ENCODE data around the gene CORO2A. TPM values are rescaled to one million over a fixed set of nuclear protein-coding genes. Genes with fewer than 3 reads are reported as not detected.
A peak's percentile ranks its signal among the peaks of the same experiment; 100 is the strongest.

CORO2A gene
- total and polyA plus RNA-seq, 2 of the 13 experiments (the other 11 are each of a cell fraction or from before 2014, with no cell fraction given), result 14.4 to 15.3 TPM

DNA sequence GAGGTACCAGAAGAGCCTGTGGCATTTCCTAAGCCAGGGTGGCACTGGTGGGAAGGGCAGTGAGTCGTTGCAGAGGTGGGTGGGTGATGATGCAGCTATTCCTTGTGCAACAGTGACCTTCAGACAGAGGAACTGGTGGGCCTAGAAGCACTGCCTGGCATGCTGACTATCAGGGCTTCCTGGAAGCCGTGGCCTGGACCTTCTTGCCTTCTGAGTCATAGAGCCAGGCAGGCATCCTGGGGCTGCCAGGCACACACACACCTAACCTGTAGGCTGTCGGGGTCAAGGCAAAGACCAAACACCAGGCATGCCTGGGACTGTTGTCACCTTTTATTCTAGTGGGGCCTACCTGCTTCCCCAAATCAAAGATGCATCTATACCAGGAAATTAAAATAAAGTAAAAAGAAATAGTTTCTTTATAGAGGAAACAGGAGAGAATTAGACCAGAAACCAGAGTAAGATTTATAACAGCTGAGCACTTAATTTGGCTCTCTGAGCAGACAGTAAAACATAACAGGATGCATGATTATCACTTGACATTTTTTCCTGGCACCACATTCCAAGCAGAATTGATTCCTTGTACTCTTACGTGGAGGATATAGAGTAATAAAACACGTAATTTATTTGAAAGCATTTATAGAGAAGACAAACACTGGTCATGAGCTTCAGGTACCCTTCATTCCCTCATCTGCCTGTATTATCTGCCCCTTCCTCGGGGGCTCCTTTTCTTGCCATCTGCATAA, 110.8 kb downstream of the CORO2A start (continued):
- TF ChIP-seq HNF1B (CRISPR knock-in tag; IDR thresholded peaks at IDR 0.05) (no peak), ZNF7 (CRISPR knock-in tag; IDR thresholded peaks at IDR 0.05) (peak; percentile 92)
- TF ChIP-seq, protein P1, sequence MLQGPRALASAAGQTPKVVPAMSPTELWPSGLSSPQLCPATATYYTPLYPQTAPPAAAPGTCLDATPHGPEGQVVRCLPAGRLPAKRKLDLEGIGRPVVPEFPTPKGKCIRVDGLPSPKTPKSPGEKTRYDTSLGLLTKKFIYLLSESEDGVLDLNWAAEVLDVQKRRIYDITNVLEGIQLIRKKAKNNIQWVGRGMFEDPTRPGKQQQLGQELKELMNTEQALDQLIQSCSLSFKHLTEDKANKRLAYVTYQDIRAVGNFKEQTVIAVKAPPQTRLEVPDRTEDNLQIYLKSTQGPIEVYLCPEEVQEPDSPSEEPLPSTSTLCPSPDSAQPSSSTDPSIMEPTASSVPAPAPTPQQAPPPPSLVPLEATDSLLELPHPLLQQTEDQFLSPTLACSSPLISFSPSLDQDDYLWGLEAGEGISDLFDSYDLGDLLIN (CRISPR knock-in tag; IDR thresholded peaks at IDR 0.05; ENCODE audit: borderline replicate concordance), result no peak

DNA sequence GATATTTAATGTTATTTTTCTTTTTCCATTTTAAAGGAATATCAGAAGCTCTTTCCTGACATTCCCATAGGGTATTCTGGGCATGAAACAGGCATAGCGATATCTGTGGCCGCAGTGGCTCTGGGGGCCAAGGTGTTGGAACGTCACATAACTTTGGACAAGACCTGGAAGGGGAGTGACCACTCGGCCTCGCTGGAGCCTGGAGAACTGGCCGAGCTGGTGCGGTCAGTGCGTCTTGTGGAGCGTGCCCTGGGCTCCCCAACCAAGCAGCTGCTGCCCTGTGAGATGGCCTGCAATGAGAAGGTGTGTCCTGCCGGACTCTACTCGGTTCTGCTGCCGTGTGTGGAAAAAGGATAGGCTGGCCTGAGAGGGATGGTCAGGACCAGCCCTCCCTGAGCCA, 111.7 kb downstream of the CORO2A start:
- 98% methylated on average over 9 of the region's 12 CpGs for WGBS (ENCODE audit: low lambda C conversion rate)
- intact Hi-C loops (cut with micrococcal nuclease; ENCODE audit: unreplicated experiment) (no loop called here), in situ Hi-C loops (cut with HindIII; ENCODE audit: extremely low pct_ligation_motif_present, low pct_unique_long_range_greater_than_20kb) (no loop called here)
- Histone ChIP-seq H4K20me1 (ENCODE audit: insufficient read depth, low read length) (no peaks in the 10 kb centered on the region), H3K4me2 (ENCODE audit: low read depth, low read length) (no peak overlapping the region), H3K36me3 (replicated peaks in 1 of 2; ENCODE audit: control insufficient read depth in 1 of 2, insufficient read depth in 2 of 2, low read length in 2 of 2) (peaks cover 17 to 69% of the 10 kb centered on the region in 2 experiments), H2AFZ (ENCODE audit: low read length) (no peak overlapping the region), H3K4me1 (ENCODE audit: insufficient read depth, low read length) (peaks cover 33% of the 10 kb centered on the region), H3K79me2 (ENCODE audit: insufficient read depth, low read length) (no peaks in the 10 kb centered on the region), H3K27ac (ENCODE audit: extremely low read length, insufficient read depth, low read length) (no peak overlapping the region), H3K9ac (ENCODE audit: insufficient read depth, low read depth, low read length) (no peak overlapping the region), H3K4me3 (replicated peaks in 1 of 3; ENCODE audit: insufficient read depth in 1 of 3, low read depth in 2 of 3, low read length in 3 of 3) (no peak overlapping the region), H3K27me3 (ENCODE audit: control insufficient read depth in 1 of 2, insufficient read depth in 2 of 2, low read length in 2 of 2) (no peaks in the 10 kb centered on the region), H3K9me3 (ENCODE audit: low read length) (no peaks in the 10 kb centered on the region)
- no peak for FAIRE-seq
- TF ChIP-seq, protein P2, sequence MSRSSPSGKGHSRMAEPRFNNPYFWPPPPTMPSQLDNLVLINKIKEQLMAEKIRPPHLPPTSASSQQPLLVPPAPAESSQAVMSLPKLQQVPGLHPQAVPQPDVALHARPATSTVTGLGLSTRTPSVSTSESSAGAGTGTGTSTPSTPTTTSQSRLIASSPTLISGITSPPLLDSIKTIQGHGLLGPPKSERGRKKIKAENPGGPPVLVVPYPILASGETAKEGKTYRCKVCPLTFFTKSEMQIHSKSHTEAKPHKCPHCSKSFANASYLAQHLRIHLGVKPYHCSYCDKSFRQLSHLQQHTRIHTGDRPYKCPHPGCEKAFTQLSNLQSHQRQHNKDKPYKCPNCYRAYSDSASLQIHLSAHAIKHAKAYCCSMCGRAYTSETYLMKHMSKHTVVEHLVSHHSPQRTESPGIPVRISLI (CRISPR knock-in tag; IDR thresholded peaks at IDR 0.05; ENCODE audit: borderline replicate concordance), result no peak
- TF ChIP-seq, protein P3, sequence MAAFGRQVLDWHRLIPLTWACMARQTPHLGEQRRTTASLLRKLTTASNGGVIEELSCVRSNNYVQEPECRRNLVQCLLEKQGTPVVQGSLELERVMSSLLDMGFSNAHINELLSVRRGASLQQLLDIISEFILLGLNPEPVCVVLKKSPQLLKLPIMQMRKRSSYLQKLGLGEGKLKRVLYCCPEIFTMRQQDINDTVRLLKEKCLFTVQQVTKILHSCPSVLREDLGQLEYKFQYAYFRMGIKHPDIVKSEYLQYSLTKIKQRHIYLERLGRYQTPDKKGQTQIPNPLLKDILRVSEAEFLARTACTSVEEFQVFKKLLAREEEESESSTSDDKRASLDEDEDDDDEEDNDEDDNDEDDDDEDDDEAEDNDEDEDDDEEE (CRISPR knock-in tag; IDR thresholded peaks at IDR 0.05), result no peak
- TF ChIP-seq ZNF296 (CRISPR knock-in tag; conservative IDR thresholded peaks at IDR 0.05) (no peak), ZNF747 (CRISPR knock-in tag; IDR thresholded peaks at IDR 0.05; ENCODE audit: borderline replicate concordance) (no peak), TOE1 (CRISPR knock-in tag; IDR thresholded peaks at IDR 0.05) (no peak), NCOR1 (IDR thresholded peaks at IDR 0.05; ENCODE audit: borderline replicate concordance, low read length) (no peak)
- no TSS peak for BruUV-seq (replicated peaks)
- no peak for DNase-seq (ENCODE audit: low spot score)
- POLR2A ChIA-PET, result interaction anchor here (0.5 to 1.2 kb wide), 3 partner anchors 18 to 24 kb away, joined by 3 read pairs; partner anchors contain the start of gene NANS
- no peak for ATAC-seq
- CTCF ChIA-PET (ENCODE audit: low intra/inter-chr PET ratio, low total read pairs), result no interaction called here

Measured in HepG2 (cell line).